ENCODE data around the gene KRTAP10-6.
"Not testable (repeated sequence)": the region's sequence is repeated elsewhere in the genome, so short reads cannot be mapped to it uniquely, and the experiment has no call there.

The KRTAP10-6 gene

DNA sequence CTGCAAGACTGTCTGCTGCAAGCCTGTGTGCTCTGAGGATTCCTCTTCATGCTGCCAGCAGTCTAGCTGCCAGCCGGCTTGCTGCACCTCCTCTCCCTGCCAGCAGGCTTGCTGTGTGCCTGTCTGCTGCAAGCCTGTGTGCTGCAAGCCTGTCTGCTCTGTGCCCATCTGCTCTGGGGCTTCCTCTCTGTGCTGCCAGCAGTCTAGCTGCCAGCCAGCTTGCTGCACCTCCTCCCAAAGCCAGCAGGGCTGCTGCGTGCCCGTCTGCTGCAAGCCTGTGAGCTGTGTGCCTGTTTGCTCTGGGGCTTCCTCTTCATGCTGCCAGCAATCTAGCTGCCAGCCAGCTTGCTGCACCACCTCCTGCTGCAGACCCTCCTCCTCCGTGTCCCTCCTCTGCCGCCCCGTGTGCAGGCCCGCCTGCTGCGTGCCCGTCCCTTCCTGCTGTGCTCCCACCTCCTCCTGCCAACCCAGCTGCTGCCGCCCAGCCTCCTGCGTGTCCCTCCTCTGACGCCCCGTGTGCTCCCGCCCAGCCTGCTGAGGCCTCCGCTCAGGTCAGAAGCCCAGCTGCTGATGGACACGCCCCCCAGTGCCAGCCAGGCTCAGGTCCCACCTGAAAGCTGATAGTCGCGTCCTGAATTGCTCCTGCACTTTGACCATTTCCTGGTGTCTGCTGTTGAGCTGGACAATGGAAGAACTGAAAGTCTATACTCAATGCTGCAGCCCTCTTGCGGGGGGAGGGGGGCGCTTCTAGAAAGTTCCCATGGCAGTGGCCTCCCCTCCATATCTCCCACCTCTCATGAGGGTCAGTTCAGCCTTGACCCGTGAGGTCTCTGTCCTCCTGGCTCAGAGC is 17.6 kb downstream of the KRTAP10-6 start:
- DNase-seq, result no peak

DNA sequence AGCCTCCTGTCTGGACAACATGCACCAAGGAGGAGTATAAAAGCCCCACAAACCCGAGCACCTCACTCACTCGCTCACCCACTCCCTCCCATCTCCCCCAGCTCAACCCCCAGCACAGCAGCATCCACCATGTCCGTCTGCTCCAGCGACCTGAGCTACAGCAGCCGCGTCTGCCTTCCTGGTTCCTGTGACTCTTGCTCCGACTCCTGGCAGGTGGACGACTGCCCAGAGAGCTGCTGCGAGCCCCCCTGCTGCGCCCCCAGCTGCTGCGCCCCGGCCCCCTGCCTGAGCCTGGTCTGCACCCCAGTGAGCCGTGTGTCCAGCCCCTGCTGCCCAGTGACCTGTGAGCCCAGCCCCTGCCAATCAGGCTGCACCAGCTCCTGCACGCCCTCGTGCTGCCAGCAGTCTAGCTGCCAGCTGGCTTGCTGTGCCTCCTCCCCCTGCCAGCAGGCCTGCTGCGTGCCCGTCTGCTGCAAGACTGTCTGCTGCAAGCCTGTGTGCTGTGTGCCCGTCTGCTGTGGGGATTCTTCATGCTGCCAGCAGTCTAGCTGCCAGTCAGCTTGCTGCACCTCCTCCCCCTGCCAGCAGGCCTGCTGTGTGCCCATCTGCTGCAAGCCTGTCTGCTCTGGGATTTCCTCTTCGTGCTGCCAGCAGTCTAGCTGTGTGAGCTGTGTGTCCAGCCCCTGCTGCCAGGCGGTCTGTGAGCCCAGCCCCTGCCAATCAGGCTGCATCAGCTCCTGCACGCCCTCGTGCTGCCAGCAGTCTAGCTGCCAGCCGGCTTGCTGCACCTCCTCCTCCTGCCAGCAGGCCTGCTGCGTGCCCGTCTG is 18.5 kb downstream of the KRTAP10-6 start, which contains the start of gene KRTAP10-4:
Gene KRTAP10-4, plus strand, starts transcription at position 100 of the 827 bp plus-strand sequence. Its CDS starts 30 bp downstream, at position 130.
- not testable (repeated sequence) for DNase-seq

DNA sequence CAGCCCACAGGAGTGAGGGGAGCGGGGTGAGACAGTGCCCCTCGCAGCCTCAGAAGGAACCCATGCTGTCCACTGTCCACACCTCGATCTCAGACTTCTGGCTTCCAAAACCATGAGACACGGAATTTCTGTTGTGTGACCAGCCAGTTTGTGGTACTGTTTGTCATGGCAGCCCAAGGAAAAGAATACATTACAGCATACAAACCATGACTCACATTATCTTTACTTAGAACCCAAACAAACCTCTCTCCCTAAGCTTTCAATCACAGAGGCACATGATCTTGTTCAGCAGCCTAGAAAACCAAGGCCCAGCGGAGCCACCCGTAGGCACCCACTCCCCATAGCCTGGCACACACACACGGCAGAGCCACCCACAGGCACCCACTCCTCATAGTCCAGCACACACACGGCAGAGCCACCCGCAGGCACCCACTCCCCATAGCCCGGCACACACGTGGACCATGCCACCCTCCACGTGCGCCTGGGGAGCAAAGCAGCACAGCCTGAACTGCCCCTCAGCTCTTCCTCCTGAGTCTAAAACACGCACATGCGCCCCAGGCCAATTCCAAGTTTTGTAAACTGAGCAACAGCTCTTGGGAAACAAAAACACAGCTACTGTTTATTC is 19.2 kb downstream of the KRTAP10-6 start:
- DNase-seq, result no peak

DNA sequence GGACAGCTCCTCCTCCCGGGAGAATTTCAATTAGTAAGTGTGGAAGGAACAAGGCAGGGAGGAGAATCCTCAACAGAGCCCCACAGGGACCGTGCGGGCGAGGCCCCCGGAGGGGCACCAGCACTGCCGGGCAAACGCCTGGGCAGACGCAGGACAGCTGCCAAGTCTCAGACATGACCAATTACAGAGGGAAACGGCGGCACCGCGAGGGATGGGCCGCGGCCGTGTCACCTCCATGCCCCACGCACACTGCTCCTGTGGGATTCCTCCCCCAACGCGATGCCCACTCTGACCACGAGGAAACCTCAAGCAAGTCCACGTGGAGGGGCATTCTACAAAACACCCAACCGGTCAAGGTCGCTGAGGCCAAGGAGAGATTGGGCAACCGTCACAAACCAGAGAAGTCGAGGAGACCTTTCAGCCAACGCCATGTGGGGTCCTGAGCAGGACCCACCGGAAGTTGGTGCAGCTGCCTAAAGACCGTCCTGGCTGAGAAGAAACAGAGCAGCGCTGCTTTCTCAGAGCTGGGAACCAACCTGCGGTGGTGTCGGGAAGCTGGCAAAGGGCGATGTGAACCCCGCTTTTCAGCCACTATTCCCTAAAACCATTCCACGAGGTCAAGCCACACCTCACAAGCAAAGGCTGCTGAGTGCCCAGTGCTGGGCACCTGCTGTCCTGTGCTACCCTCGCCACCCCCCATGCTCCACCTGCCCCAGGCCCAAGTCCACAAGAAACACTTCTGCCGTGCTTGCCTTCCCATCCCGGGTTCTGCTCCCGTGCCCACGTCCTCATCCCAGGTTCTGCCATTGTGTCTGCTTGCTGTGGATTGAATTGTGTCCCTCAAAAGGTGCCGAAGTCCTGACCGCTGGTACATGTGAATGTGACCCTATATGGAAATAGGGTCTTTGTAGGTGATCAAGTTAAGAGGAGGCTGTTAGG is 20.2 kb downstream of the KRTAP10-6 start:
- DNase-seq, result no peak

DNA sequence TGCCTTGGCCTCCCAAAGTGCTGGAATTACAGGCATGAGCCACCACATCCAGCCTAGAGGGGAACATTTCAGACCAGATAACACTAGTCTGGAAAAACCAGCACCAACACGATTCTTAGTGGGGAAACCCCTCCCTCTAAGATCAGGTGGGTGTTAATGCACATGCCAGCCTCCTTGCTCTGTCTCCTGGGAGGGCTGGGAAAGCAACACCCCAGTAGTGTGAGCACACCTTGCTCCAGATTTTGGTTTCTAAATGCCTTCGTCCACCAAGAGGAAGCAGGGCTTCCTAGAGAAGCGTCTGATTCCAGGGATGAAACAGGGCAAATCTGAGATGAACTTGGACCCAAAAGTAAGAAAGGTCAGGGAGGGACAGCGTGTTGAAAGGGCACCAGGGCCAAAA is 21.0 kb downstream of the KRTAP10-6 start:
- DNase-seq, result no peak

DNA sequence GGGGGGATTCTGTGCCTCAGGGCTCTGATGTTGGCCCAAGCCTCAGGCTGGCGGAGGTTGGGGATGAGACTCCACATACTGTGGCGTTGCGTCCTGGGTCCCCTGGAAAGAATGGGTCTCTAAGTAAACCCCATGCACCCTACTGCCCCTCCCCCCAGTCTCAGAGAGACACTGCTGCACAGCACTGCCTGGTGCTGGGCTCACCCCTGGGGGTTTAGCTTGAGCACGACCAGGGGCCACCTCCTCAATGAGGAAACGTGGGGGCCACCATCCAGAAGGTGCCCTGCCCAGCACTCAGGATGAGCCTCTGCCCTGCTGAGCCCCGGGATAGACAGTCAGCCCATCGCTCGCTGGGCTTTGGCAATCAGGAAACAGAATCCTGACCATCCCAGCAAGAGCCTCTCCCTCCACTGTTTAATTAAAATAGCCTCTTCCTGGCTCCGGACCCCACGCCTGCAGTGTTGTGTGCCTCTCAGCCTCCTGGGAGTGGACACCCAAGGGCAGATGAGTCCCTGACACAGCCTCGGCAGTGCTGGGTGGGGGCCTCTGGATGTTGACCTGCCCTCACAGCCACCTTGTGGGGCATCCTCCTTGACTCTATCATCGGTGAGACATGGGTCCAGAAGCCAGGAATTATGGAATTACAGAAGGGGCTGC is 22.3 kb downstream of the KRTAP10-6 start:
- DNase-seq, result no peak

DNA sequence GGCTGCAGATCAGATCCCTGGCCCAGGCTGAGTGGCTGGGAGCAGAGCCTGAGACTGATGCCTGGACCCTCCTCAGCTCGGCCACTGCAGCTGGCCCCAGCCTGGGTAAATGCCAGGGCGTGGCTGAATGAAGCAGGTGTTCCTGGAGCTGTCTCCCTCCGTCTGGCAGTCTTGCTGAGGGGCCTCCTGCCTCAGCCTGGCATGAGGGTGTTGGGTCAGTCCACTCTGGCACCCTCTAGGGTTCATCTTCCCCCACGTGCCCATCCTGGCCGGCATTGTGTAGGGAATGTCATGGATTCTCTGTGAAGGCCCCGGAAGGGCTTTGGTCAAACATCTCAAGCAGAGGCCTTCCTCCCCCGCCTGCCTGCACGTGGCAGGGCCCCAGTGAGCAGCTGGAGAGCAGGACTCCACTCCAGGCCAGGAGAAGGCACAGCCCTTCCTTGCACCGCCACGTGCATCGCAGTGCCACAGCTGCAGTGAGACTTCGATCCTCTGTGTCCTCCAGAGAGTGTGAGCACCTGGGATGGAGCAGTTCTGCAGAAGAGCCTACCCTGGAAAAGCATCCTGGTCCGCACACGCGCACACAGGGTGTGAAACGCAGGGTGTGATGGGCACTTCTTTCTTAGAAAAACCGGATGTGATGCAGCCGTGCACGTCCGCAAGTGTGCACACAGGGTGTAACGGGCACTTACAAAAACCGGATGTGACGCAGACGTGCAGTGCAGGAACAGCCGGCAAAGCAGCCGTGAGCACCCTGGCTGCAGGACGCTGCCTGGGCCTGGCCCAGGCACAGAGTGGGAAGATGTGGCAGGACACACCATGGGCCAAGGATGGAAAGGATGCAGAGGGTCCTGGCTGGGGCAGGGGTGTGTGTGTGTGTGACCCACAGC is 23.4 kb downstream of the KRTAP10-6 start:
- DNase-seq, result no peak

DNA sequence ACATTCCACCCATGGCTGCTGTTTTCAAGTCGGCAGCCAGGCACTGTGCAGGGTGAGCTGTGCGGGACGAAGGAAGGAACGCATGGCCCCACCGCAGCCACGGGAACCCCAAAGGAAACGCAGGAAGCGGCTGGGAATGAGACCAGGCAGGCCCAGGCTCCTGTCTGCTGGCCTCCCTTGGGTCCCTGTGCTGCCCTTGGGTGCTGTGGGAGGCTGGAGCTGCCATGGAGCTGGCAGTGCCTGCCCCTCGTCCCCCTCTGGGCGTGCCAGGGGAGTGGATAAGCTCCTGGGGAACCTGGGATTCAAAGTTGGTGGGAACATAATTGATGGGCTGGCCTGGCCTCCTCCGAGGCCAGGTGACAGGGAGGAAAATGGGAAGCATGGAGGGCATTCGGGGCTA is 24.0 kb downstream of the KRTAP10-6 start:
- no peak for DNase-seq

DNA sequence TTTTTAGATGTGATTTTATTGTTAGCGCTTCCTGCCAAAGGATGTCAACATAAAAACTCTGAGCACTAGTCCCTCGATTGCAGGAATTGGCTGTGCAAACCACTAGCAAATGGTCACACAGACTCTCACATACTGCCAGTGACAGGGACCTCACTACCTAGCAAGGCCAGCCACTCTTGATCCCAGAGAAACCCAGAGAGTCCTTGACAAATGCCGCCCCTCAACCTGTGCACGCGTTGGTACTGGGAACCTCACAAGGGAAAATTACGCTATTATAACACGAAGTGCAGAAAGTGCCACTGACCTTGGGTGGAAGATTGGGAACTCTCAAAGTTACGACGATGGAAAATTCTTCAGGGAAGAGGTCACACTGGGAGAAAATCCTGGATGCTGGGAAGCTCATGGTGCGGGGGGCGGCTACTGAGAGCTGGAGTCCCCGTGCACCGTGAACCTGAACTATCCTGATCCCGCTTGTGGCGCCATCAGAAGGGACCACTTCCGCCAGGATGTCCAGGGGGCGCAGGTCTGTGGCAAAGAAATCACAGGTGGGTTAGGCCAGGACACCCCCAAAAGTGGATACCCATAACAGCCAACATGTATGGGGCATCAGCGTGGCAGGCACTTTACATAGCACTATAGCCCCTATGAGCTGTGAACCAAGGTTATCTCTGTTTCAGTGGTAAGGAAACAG is 24.7 kb downstream of the KRTAP10-6 start:
- DNase-seq, result no peak

DNA sequence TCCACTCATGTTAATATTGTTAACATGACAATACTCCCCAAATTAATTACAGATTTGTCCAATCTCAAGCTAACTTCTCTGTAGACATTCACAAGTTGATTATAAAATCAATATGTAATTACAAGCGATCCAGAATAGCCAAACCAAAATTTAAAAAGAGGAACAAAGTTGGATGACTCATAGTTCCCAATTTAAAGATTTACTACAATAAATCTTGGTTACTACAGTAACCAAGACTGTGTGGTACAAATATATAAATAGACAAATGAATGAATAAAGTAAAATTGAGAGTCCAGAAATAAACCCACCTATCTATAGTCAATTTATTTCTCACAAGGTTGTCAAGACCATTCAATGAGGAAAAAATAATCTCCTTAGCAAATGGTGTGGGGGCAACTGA is 25.9 kb downstream of the KRTAP10-6 start:
- DNase-seq, result no peak

DNA sequence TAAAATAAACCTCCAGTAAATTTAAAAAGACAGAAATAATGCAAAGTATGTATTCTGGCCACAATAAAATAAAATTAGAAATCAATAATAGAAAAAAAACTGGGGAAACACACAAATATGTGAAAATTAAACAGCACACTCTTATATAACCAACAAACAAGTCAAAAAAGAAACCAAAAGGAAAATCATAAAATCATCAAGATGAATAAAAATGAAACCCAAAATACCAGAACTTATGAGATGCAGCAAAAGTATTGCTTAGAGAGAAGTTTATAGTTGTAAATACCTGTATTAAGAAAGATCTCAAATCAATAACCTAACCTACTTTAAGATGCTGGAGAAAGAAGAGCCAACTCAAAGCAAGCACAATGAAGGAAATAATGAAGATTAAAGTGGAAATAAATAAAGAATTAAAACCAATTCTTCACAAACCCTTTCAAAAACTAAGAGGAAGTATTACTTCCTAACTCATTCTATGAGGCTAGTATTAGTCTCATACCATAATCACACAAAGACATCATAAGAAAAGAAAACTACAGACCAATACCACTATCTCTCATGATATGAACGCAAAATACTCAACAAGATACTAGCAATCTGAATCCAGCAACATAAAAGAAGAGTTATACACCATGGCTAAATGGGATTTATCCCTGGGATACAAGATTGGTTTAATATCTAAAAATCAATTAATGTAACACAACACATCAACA is 27.3 kb downstream of the KRTAP10-6 start:
- no peak for DNase-seq

DNA sequence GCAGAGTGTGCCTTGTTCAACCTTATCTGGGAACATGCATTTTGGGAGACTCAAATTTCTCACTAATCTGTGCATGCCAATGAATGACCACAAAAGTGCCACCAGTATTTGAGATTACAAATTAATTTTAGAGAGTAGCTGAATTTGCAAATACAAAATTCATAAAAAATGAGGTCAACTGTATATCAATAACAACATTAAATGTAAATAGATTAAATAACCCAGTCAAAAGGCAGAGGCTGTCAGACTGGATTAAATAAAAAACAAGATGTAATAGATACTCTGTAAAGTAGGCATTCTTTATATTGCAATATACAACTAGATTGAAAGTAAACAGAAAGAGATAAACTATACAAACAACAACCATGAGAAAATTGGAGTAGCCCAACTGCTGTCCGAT is 28.2 kb downstream of the KRTAP10-6 start:
- DNase-seq, result no peak

DNA sequence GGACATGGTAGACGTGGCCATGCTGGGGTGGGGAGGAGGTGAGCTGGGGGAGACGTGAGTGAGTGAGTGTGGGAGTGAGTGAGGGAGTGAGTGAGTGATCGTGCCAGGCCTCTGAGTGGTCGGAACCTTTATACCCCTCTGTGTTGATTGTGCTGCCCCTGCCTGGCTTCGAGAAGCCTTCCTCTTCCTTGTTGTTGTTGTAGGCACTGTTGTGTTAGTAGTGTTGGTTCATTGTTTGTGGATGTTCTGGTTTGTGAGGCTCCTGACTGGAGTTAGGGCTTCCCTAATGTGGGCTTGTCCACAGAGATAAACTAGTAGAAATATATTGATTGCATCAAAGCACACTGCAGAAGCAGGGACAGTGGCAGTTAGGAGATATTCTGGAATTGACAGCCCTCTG is 33.6 kb downstream of the KRTAP10-6 start, which contains the start of gene KRTAP10-3:
Gene KRTAP10-3, minus strand, starts transcription at position 101 of the 400 bp plus-strand sequence. Its CDS starts 80 bp downstream, at position 21.
- no peak for DNase-seq

DNA sequence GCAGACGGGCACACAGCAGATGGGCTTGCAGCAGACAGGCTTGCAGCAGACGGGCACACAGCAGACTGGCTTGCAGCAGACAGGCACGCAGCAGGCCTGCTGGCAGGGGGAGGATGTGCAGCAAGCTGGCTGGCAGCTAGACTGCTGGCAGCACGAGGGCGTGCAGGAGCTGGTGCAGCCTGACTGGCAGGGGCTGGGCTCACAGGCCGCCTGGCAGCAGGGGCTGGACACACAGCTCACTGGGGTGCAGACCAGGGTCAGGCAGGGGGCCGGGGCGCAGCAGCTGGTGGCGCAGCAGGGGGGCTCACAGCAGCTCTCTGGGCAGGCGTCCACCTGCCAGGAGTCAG is 34.0 kb downstream of the KRTAP10-6 start:
- not testable (repeated sequence) for DNase-seq

DNA sequence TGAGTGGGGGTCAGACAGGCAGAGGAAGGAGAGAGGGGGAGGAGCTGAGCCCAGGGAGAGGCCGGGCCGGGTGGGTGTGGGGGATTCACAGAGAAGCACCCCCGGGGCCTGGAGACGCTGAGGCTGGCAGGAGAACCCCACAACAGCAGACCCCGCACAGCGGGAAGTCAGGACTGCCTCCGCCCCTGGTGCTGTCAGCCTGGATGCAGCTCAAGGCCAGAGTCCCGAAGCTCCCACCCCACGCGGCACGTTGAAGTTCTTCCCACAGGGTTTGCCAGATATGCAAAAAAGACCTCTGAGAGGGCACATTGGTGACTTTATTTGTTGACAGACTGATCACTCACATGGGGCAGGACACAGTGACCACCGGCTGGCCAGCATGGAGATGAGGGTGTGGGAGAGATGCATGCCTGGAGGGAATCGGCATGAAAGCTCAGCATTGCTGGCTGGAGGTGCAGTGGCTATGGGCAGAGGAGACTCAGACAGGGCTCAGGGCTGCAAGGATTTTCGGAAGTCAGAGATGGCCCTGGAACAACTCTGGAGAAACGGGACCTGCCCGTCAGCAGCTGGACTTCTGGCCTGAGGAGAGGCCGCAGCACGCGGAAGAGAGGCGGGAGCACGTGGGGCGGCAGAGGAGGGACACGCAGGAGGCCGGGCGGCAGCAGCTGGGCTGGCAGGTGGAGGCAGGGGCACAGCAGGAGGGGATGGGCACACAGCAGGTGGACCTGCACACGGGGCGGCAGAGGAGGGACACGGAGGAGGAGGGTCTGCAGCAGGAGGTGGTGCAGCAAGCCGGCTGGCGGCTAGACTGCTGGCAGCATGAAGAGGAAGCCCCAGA is 34.6 kb downstream of the KRTAP10-6 start:
- no peak for DNase-seq

DNA sequence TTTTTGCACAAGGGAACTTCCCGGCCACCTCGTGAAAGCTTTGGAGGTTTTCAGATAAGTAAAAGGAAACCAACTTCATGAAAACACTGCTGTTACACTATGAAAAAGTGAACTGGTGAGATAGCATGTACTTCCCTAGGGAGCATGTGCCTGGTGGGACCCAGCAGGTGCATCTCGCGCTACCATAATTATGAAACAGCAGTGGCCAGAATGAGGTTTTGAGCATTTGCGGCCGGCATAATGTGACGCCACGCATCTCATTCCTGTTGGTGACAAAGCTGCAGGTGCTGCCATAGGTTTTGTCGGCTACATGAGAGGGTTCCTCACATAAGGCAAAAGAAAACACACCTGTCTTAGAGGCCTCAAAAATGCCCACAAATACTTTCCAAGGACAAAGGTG is 35.4 kb downstream of the KRTAP10-6 start:
- DNase-seq, result no peak

DNA sequence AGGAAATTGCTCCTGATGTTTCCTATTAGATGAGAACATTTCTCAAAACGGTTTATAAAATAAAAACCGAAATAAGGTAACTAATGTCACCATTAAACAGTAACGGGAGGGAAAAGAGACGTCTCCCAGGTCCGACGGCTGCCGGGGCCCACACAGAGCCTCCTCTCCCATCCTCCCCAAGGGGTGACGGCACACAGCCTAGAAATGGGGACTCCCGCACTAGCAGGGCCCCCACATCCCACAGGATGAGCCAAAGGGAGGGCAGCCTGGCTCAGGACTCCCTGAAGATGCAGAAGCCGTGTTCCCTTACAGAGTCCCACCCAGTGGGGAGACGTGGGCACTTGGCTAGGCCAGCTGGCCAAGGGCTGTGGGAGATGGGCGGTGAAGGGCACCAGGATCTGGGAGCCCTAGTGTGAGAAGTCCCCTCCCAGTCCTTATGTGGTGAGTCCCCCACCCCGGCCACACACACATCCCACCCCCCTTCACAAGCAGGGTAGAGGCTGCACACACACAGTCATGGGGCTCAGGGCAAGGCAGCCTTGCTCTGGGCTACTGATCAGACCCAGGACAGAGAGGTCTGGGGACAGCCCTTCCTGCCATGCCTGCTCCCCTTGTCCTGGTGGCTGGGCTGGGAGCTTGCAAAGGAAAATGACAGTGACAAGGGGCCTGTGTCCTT is 37.0 kb downstream of the KRTAP10-6 start:
- no peak for DNase-seq

DNA sequence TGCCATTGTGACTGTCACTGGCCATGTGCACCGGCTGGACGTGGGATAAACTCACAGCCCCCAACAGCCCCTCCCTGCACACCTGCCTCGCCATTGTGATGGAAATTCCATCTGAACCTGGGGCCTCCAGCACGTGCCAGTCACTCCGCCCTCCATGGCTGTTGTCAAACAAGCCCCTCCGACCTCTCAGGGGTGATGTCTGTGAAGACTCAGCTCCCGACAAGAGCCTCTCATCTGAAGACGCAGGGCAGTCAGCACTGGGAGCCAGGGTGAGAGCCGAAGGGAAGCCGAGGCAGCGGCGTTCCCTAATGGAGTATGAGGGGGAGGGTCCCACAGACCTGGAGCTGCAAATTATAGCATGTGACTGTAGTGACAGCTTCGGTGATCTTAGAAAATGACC is 39.6 kb downstream of the KRTAP10-6 start:
- no peak for DNase-seq
